B cell (primary cell): ENCODE data around the gene WDR27.

Experiments
- CTCF ChIP-seq: fragments of 200-600 bp; IDR thresholded peaks from one replicate; pipeline ENCODE4 v1.8.0; 2022; ENCODE audit warnings: antibody characterized with exemption, mild to moderate bottlenecking
- EZH2 ChIP-seq: IDR thresholded peaks from 2 replicates; pipeline ENCODE4 v1.6.1; 2012; ENCODE audit warnings: borderline replicate concordance, low read depth, mild to moderate bottlenecking, moderate library complexity, low read length; ENCODE audit not compliant: insufficient read depth, poor library complexity, severe bottlenecking

- no peak for TF ChIP-seq CTCF
- no peak for TF ChIP-seq EZH2
These were observed 133.3 kb downstream of the WDR27 start for GRCh38 chr6:169568314-169569087.
